NCI-H1694 treated with DMSO at 0.1 percent for 48 hours (cell line): ENCODE data around the gene TRPV5.

Source experiments
- DNase-seq: peaks from one replicate; lab custom pipeline; 2025; lab: John Stamatoyannopoulos, UW

TRPV5 gene

GRCh38 chr7:142940966-142941535 is 7.5 kb upstream of the TRPV5 start:
- DNase-seq, result no peak

- no peak for DNase-seq
Measured at GRCh38 chr7:142939226-142939910, 5.8 kb upstream of the TRPV5 start, which contains the start of gene LLCFC1. Gene LLCFC1, plus strand, starts transcription at chr7:142939484. Its CDS starts 138 bp downstream, at chr7:142939622.

- no peak for DNase-seq
Measured at GRCh38 chr7:142938611-142939010, 5.1 kb upstream of the TRPV5 start.

GRCh38 chr7:142935941-142936565 is 2.5 kb upstream of the TRPV5 start:
- no peak for DNase-seq

GRCh38 chr7:142934056-142934455 is 510 bp upstream of the TRPV5 start:
- no peak for DNase-seq

GRCh38 chr7:142933092-142933475 is 462 bp downstream of the TRPV5 start:
- DNase-seq, result no peak

GRCh38 chr7:142932386-142933091 is 1.0 kb downstream of the TRPV5 start:
- DNase-seq, result no peak

GRCh38 chr7:142930126-142930730 is 3.3 kb downstream of the TRPV5 start:
- DNase-seq, result no peak

GRCh38 chr7:142927949-142928348 is 5.6 kb downstream of the TRPV5 start:
- no peak for DNase-seq

GRCh38 chr7:142927085-142927745 is 6.3 kb downstream of the TRPV5 start:
- peak; percentile 8 for DNase-seq

GRCh38 chr7:142925413-142925812 is 8.1 kb downstream of the TRPV5 start:
- DNase-seq, result no peak

- DNase-seq, result no peak
Measured at GRCh38 chr7:142923391-142923790, 10.2 kb downstream of the TRPV5 start.

GRCh38 chr7:142919656-142920055 is 13.9 kb downstream of the TRPV5 start:
- no peak for DNase-seq

- no peak for DNase-seq
Measured at GRCh38 chr7:142918901-142919300, 14.6 kb downstream of the TRPV5 start.

GRCh38 chr7:142917447-142917846 is 16.1 kb downstream of the TRPV5 start:
- DNase-seq, result no peak

- DNase-seq, result no peak
Measured at GRCh38 chr7:142916508-142916907, 17.0 kb downstream of the TRPV5 start.

GRCh38 chr7:142915315-142915714 is 18.2 kb downstream of the TRPV5 start:
- DNase-seq, result no peak

- no peak for DNase-seq
Measured at GRCh38 chr7:142914121-142914520, 19.4 kb downstream of the TRPV5 start.

- no peak for DNase-seq
Measured at GRCh38 chr7:142913566-142913965, 20.0 kb downstream of the TRPV5 start.

- DNase-seq, result no peak
Measured at GRCh38 chr7:142913051-142913450, 20.5 kb downstream of the TRPV5 start.

- DNase-seq, result no peak
Measured at GRCh38 chr7:142910481-142910880, 23.1 kb downstream of the TRPV5 start.

GRCh38 chr7:142910031-142910433 is 23.5 kb downstream of the TRPV5 start:
- no peak for DNase-seq
